Left ventricle myocardium inferior (tissue), 1 donor: Measurements from ENCODE around the gene IDS. TPM values are rescaled to one million over a fixed set of nuclear protein-coding genes. Genes with fewer than 3 reads are reported as not detected.
A peak's percentile ranks its signal among the peaks of the same experiment; 100 is the strongest.

Source experiments
- DNase-seq: peaks from one replicate; pipeline ENCODE4 v3.0.0-alpha.2; 2020
- H3K27ac ChIP-seq: fragments of 200-600 bp; replicated peaks from 2 replicates; pipeline ENCODE4 v1.8.0; 2021
- H3K27me3 ChIP-seq: fragments of 200-600 bp; 2 replicates; pipeline ENCODE4 v1.8.0; 2021; ENCODE audit warnings: low read depth
- H3K36me3 ChIP-seq: fragments of 200-600 bp; 2 replicates; pipeline ENCODE4 v1.8.0; 2021
- H3K4me1 ChIP-seq: fragments of 200-600 bp; 2 replicates; pipeline ENCODE4 v1.8.0; 2021
- H3K4me3 ChIP-seq: fragments of 200-600 bp; 2 replicates; pipeline ENCODE4 v1.8.0; 2021; ENCODE audit warnings: mild to moderate bottlenecking, moderate library complexity
- H3K9me3 ChIP-seq: fragments of 200-600 bp; replicated peaks from 2 replicates; pipeline ENCODE4 v1.8.0; 2021
- intact Hi-C: fragments of 100-400 bp; cut with micrococcal nuclease; formaldehyde crosslinking; loops from one replicate; pipeline ENCODE4 v1.11.0; 2022
- total RNA-seq: library from RNA; stranded (reverse); fragmentation: NEBNext Ultra II Directional; extraction: Animal tissue kit (Norgen Biotek cat#: 25700); gene quantifications from one replicate; pipeline ENCODE4 v1.2.1, GENCODE V29; 2021
- TF ChIP-seq, protein P1 (sequence below): fragments of 200-600 bp; IDR thresholded peaks from 2 replicates; pipeline ENCODE4 v1.8.0; 2021; ENCODE audit warnings: antibody characterized with exemption, mild to moderate bottlenecking, borderline replicate concordance
- donor health status: DM: no; HTN: yes; CAD: no; lungs with severe emphysema.

Gene IDS
- total RNA-seq, 1 donor from 2014 or later: 86.3 TPM

DNA sequence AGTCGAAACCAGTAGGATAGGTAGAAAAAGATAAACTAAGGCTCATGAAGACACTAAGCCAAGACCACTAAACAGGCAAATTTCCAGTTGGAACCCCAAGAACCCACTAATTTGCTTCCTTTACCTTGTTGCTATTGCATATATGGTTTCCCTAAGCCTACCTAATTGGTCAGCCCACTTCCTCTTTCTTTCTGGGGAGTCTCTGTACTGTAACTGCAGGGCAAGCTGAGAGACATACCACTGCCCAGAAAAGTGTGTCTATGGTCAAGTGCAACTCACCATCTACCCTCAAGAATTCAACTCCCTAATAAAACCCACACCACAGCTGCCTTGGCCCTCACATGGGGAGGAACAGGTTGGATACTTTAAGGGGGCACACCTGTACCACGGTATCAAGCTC, 28.6 kb downstream of the IDS start:
- TF ChIP-seq, protein P1, sequence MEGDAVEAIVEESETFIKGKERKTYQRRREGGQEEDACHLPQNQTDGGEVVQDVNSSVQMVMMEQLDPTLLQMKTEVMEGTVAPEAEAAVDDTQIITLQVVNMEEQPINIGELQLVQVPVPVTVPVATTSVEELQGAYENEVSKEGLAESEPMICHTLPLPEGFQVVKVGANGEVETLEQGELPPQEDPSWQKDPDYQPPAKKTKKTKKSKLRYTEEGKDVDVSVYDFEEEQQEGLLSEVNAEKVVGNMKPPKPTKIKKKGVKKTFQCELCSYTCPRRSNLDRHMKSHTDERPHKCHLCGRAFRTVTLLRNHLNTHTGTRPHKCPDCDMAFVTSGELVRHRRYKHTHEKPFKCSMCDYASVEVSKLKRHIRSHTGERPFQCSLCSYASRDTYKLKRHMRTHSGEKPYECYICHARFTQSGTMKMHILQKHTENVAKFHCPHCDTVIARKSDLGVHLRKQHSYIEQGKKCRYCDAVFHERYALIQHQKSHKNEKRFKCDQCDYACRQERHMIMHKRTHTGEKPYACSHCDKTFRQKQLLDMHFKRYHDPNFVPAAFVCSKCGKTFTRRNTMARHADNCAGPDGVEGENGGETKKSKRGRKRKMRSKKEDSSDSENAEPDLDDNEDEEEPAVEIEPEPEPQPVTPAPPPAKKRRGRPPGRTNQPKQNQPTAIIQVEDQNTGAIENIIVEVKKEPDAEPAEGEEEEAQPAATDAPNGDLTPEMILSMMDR: no peak
- DNase-seq: no peak
- intact Hi-C loops: no loop called here
- Histone ChIP-seq H3K4me3 (no peak overlapping the region), H3K36me3 (peaks cover 11% of the 10 kb centered on the region), H3K9me3 (no peaks in the 10 kb centered on the region), H3K27me3 (no peaks in the 10 kb centered on the region), H3K4me1 (no peaks in the 10 kb centered on the region), H3K27ac (no peak overlapping the region)

DNA sequence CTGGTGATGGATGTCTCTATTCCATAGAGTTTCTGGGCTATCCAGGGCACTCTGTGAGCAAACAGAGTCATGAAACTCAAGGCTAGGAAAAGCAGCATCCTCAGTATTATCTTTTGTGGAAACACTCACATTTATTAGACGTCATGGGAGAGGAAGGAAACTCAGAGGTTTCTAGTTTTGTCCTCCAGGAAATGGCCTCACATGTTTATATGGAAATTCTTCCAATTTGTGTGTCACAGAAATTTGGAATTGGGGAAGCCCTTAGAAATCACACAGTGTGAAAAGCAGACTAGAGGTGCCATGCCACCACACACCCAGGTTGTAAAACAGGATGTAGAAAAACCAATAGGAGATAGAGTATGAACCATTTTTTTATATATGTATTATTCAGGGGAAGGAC, 31.1 kb downstream of the IDS start:
- no peaks in the 10 kb centered on the region for H3K36me3 ChIP-seq
- H3K27me3 ChIP-seq: no peaks in the 10 kb centered on the region
- no peak for DNase-seq
- no peaks in the 10 kb centered on the region for H3K9me3 ChIP-seq
- no peak overlapping the region for H3K27ac ChIP-seq
- no peaks in the 10 kb centered on the region for H3K4me1 ChIP-seq
- H3K4me3 ChIP-seq: no peak overlapping the region
- TF ChIP-seq, protein P1: no peak
- intact Hi-C loops: no loop called here

DNA sequence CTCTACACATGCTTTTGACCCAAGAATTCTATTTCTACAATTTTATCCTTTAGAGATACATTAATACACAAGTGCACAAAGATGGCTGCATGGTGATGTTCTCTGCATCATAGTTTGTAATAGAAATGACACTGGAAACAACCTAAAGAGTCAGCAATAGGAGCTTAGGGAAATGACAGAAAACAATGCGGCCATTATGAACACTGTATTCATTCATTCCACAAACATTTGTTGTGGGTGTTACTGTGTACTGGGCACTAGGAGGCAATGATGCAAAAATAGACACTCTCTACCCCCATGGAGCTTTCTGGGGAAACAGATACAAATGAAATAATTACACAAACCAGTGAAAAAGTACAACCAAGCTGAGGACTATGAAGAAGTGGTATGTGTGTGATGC, 32.0 kb downstream of the IDS start:
- intact Hi-C loops: no loop called here
- Histone ChIP-seq H3K27ac (no peak overlapping the region), H3K4me1 (no peaks in the 10 kb centered on the region), H3K27me3 (no peaks in the 10 kb centered on the region), H3K9me3 (no peaks in the 10 kb centered on the region), H3K36me3 (no peaks in the 10 kb centered on the region), H3K4me3 (no peak overlapping the region)
- no peak for DNase-seq
- TF ChIP-seq, protein P1: no peak

DNA sequence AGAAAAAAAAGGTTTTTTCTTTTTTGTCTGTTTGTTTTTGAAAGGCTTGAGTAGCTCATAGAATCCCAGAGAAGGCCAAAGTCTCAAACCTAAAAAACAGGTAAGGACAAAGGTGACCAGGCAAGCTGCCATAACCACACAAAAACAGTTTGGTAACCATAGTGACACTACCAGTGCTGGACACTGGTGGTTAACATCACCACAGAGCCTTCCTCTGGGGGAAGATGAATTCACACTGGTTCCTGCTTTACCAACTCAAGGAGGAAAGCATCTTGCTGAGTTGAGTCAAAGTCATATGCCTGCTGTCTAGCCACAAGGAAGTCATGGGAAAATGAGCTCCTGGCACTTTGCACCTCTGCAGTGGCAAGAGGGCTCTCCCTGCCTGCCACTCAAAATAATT, 32.5 kb downstream of the IDS start:
- TF ChIP-seq, protein P1: no peak
- intact Hi-C loops: no loop called here
- no peaks in the 10 kb centered on the region for H3K4me1 ChIP-seq

DNA sequence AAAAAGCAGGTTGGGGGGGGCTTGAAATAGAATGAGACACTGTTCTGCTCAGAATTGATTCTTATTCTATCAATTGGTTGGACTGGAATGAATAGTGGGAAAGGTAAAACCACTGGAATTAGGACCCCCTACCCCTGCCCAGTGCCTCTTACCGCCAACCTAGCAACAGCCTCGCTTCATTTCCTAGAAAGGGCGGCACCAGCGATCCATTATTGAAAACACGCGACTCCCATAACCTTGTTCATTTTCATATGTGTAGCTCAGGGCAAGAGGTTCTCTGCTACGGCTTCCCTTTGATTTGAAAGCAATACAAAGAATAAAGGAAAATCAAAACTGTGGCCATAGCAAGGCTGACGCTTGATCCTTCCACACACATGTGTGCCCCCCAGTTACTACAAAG, 33.7 kb downstream of the IDS start:
- intact Hi-C loops: no loop called here
- no peaks in the 10 kb centered on the region for H3K9me3 ChIP-seq
- H3K27ac ChIP-seq: no peak overlapping the region
- no peak for DNase-seq
- no peaks in the 10 kb centered on the region for H3K36me3 ChIP-seq
- TF ChIP-seq, protein P1: no peak
- H3K4me3 ChIP-seq: no peak overlapping the region
- no peaks in the 10 kb centered on the region for H3K27me3 ChIP-seq
- H3K4me1 ChIP-seq: no peaks in the 10 kb centered on the region

More for the DNA sequence above, 32.5 kb downstream of the IDS start:
- no peak overlapping the region for H3K4me3 ChIP-seq
- no peaks in the 10 kb centered on the region for H3K27me3 ChIP-seq
- no peak for DNase-seq
- H3K27ac ChIP-seq: no peak overlapping the region
- no peaks in the 10 kb centered on the region for H3K36me3 ChIP-seq
- no peaks in the 10 kb centered on the region for H3K9me3 ChIP-seq

DNA sequence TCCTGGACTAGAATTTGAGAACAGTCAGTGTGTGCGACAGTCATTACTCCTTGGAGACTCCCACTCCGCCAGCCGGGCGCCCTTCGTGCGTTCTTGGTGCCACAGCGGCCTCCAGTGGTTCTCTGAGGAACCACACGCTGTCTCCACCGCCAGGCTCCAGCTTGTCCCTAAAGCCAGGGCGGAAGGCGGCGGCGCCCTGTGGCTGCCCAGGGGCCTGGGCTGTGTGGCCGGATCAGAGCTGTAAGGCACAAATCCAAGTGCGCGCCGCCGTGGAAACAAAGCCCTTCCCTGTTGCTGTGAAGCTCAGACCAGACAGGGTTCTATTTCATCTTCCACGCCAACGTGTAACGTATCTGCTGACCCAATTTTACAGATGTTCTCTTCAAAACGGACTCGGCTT, 34.2 kb downstream of the IDS start:
- no peaks in the 10 kb centered on the region for H3K4me1 ChIP-seq
- no peak overlapping the region for H3K27ac ChIP-seq
- no peaks in the 10 kb centered on the region for H3K36me3 ChIP-seq
- TF ChIP-seq, protein P1: peak; percentile 87
- H3K27me3 ChIP-seq: no peaks in the 10 kb centered on the region
- DNase-seq: peak; percentile 75
- H3K4me3 ChIP-seq: no peak overlapping the region
- intact Hi-C loops: no loop called here
- H3K9me3 ChIP-seq: no peaks in the 10 kb centered on the region
